ENCODE data around the gene RPUSD1. TPM values are rescaled to one million over a fixed set of nuclear protein-coding genes. Genes with fewer than 3 reads are reported as not detected.

RPUSD1 gene
- total and polyA plus RNA-seq, 8 donors: 8.6 to 21.0 (median 12.1) TPM

DNA sequence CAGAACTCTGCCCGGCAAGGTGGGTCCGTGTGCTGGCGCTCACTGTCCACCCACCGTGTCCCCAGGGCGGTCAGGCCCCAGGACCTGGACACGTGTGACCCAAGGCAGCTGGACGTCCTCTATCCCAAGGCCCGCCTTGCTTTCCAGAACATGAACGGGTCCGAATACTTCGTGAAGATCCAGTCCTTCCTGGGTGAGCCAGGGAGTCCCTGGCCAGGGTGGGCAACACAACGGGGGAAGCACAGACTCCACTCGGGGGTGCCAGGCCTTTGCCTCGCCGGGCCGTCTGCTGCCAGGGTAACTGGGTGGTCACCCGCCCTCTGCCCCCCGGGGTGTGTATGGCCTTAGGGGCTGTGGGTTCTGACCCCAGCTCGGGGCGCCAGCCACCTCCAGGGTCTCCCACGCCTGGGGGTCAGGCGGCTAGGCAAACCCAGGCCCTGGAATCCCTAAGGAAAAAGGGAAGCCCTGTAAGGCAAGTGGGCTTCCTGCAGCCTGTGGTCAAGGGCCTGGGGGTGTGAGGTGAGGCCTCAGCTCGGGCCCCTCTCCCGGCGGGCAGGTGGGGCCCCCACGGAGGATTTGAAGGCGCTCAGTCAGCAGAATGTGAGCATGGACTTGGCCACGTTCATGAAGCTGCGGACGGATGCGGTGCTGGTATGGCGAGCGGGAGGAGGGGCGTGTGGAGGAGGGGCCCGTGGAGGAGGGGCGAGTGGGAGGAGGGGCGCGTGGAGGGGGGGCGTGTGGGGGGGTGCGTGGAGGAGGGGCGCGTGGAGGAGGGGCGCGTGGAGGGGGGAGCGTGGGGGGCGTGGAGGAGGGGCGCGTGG, 21.2 kb downstream of the RPUSD1 start:
- Histone ChIP-seq H3K36me3 (no peaks in the 10 kb centered on the region), H3K9me3 (no peaks in the 10 kb centered on the region), H3K27me3 (peaks cover 0 to 42% of the 10 kb centered on the region in 2 donors), H3K27ac (no peak overlapping the region), H3K4me1 (no peaks in the 10 kb centered on the region), H3K4me3 (no peak overlapping the region)
- TF ChIP-seq, protein P1, sequence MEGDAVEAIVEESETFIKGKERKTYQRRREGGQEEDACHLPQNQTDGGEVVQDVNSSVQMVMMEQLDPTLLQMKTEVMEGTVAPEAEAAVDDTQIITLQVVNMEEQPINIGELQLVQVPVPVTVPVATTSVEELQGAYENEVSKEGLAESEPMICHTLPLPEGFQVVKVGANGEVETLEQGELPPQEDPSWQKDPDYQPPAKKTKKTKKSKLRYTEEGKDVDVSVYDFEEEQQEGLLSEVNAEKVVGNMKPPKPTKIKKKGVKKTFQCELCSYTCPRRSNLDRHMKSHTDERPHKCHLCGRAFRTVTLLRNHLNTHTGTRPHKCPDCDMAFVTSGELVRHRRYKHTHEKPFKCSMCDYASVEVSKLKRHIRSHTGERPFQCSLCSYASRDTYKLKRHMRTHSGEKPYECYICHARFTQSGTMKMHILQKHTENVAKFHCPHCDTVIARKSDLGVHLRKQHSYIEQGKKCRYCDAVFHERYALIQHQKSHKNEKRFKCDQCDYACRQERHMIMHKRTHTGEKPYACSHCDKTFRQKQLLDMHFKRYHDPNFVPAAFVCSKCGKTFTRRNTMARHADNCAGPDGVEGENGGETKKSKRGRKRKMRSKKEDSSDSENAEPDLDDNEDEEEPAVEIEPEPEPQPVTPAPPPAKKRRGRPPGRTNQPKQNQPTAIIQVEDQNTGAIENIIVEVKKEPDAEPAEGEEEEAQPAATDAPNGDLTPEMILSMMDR (IDR thresholded peaks at IDR 0.05): no peak
- no peak for DNase-seq
- intact Hi-C loops (cut with DNase I): no loop called here
- no peak for ATAC-seq

DNA sequence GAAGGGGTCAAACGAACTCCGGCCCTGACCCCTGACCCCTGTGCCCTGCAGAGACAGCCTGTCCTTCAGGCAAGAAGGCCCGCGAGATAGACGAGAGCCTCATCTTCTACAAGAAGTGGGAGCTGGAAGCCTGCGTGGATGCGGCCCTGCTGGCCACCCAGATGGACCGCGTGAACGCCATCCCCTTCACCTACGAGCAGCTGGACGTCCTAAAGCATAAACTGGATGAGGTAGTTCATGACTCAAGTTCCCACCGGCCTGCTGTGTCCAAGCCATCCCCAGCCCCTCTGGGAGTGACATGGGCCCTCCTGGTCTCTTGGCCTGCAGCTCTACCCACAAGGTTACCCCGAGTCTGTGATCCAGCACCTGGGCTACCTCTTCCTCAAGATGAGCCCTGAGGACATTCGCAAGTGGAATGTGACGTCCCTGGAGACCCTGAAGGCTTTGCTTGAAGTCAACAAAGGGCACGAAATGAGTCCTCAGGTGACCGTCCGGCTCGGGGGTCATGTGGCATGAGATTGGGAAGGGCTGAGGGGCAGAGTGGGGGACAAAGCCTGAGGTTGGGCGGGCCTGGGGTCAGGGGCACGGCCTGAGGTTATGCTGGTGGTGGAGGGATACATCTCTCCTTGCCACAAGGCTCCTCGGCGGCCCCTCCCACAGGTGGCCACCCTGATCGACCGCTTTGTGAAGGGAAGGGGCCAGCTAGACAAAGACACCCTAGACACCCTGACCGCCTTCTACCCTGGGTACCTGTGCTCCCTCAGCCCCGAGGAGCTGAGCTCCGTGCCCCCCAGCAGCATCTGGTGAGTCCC, 22.0 kb downstream of the RPUSD1 start:
- TF ChIP-seq, protein P1 (IDR thresholded peaks at IDR 0.05): no peak
- Histone ChIP-seq H3K9me3 (no peaks in the 10 kb centered on the region), H3K4me1 (no peaks in the 10 kb centered on the region), H3K27me3 (peaks cover 0 to 48% of the 10 kb centered on the region in 2 donors), H3K4me3 (no peak overlapping the region), H3K36me3 (no peaks in the 10 kb centered on the region), H3K27ac (no peak overlapping the region)
- ATAC-seq (no peak), DNase-seq (no peak)
- intact Hi-C loops (cut with DNase I): no loop called here

DNA sequence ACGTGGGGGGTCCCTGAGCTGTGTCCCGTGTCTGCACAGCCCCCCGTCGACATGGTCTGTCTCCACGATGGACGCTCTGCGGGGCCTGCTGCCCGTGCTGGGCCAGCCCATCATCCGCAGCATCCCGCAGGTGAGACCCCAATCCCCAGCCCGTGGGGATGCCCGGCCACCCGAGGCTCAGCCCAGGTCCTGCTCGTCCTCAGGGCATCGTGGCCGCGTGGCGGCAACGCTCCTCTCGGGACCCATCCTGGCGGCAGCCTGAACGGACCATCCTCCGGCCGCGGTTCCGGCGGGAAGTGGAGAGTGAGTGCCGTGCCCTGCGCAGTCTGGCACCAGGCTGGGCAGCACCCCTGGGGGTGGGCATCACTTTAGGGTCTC, 22.7 kb downstream of the RPUSD1 start:
- ATAC-seq: no peak
- Histone ChIP-seq H3K27ac (no peak overlapping the region), H3K4me1 (no peaks in the 10 kb centered on the region), H3K36me3 (no peaks in the 10 kb centered on the region), H3K4me3 (no peak overlapping the region), H3K9me3 (no peaks in the 10 kb centered on the region), H3K27me3 (peaks cover 0 to 48% of the 10 kb centered on the region in 2 donors)
- no peak for DNase-seq
- intact Hi-C loops (cut with DNase I): no loop called here
- TF ChIP-seq, protein P1 (IDR thresholded peaks at IDR 0.05): no peak

DNA sequence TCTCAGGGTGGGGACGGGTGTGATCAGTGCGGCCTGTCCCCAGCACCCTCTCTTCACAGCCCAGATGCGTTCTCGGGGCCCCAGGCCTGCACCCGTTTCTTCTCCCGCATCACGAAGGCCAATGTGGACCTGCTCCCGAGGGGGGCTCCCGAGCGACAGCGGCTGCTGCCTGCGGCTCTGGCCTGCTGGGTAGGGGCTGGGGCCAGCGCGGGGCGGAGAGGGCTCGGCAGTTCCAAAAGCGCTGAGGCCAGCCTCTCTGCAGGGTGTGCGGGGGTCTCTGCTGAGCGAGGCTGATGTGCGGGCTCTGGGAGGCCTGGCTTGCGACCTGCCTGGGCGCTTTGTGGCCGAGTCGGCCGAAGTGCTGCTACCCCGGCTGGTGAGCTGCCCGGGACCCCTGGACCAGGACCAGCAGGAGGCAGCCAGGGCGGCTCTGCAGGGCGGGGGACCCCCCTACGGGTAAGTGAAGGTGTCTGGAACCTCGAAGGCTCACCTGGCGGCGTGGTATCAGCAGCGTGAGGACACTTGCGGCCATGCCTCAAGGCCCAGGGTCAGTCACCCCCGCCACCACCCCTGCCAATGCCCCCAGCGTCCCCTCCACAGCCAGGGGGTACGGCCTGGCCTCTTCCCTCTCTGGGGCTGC, 23.2 kb downstream of the RPUSD1 start:
- intact Hi-C loops (cut with DNase I): no loop called here
- TF ChIP-seq, protein P1 (IDR thresholded peaks at IDR 0.05): no peak
- Histone ChIP-seq H3K4me3 (no peak overlapping the region), H3K27ac (no peak overlapping the region), H3K9me3 (no peaks in the 10 kb centered on the region), H3K36me3 (no peaks in the 10 kb centered on the region), H3K27me3 (peaks cover 0 to 46% of the 10 kb centered on the region in 2 donors), H3K4me1 (no peaks in the 10 kb centered on the region)
- ATAC-seq (no peak), DNase-seq (no peak)
